Panc1 (cell line): ENCODE results near the gene RND1. TPM values are rescaled to one million over a fixed set of nuclear protein-coding genes. Genes with fewer than 3 reads are reported as not detected.

ENCODE experiments used
- ATAC-seq: fragments of 200-7000 bp; cut with Tn5 transposase; 2 replicates; pipeline ENCODE4 v1.9.1; 2020; ENCODE audit warnings: mild to moderate bottlenecking, moderate library complexity
- BruUV-seq: library from RNA; stranded (reverse); fragments of 400-500 nt; replicated peaks from 2 replicates; lab custom pipeline; 2021; lab: Mats Ljungman, UMichigan
- CTCF ChIA-PET: fragments of 300-600 bp; sonication (Branson Sonifier 250); formaldehyde crosslinking; loops from one replicate; lab custom pipeline; 2022; ENCODE audit warnings: antibody characterized with exemption; lab: Charles Lee
- POLR2A ChIA-PET: fragments of 300-600 bp; sonication (Branson Sonifier 250); formaldehyde crosslinking; loops from one replicate; lab custom pipeline; 2022; ENCODE audit warnings: antibody characterized with exemption; lab: Charles Lee
- DNase-seq: peaks from one replicate; pipeline ENCODE4 v3.0.0-alpha.2; 2010; ENCODE audit warnings: low read depth, low spot score
- H3K27ac ChIP-seq: 2 replicates; pipeline ENCODE4 v1.5.1; 2011; ENCODE audit warnings: mild to moderate bottlenecking, low read length, inconsistent platforms
- H3K27me3 ChIP-seq: fragments of 200-500 bp; sonication (Bioruptor generic); 2 replicates; pipeline ENCODE4 v1.6.0; 2014; ENCODE audit warnings: low read length, inconsistent platforms; ENCODE audit not compliant: control insufficient read depth, insufficient read depth
- H3K36me3 ChIP-seq: fragments of 200-500 bp; sonication (Bioruptor generic); 2 replicates; pipeline ENCODE4 v1.5.1; 2014; ENCODE audit warnings: inconsistent platforms, mild to moderate bottlenecking, low read length, moderate library complexity; ENCODE audit not compliant: control insufficient read depth, insufficient read depth
- H3K4me1 ChIP-seq: 2 replicates; pipeline ENCODE4 v1.5.1; 2011; ENCODE audit warnings: inconsistent platforms, mild to moderate bottlenecking, low read length, moderate library complexity; ENCODE audit not compliant: control insufficient read depth, insufficient read depth
- H3K4me3 ChIP-seq, 2 experiments: 2 replicates each; pipeline ENCODE4 v1.5.1; 2011 to 2012; ENCODE audit warnings: low read depth in 2 of 2, low read length in 2 of 2, mild to moderate bottlenecking in 2 of 2, inconsistent platforms in 1 of 2, moderate library complexity in 1 of 2
- H3K9me3 ChIP-seq: fragments of 200-500 bp; sonication (Bioruptor generic); 2 replicates; pipeline ENCODE4 v1.5.1; 2014; ENCODE audit warnings: low read depth, mild to moderate bottlenecking, inconsistent platforms, low read length, moderate library complexity; ENCODE audit not compliant: control insufficient read depth, insufficient read depth
- POLR2AphosphoS5 ChIP-seq: IDR thresholded peaks from 2 replicates; pipeline ENCODE4 v1.6.1; 2012; ENCODE audit warnings: mild to moderate bottlenecking, low read depth, low read length, moderate library complexity
- SIN3A ChIP-seq: IDR thresholded peaks from 2 replicates; pipeline ENCODE4 v1.6.1; 2012; ENCODE audit warnings: low read depth, mild to moderate bottlenecking, low read length, moderate library complexity, borderline replicate concordance; ENCODE audit not compliant: insufficient read depth
- TCF7L2 ChIP-seq: IDR thresholded peaks from 2 replicates; pipeline ENCODE4 v1.6.1; 2011; ENCODE audit warnings: mild to moderate bottlenecking, low read depth, low read length, inconsistent platforms
- in situ Hi-C: cut with HindIII; loops from 2 replicates; pipeline ENCODE4 v1.10.0; 2016; ENCODE audit warnings: low sequenced_read_pairs, low pct_unique_long_range_greater_than_20kb
- intact Hi-C: fragments of 100-400 bp; cut with micrococcal nuclease; formaldehyde crosslinking; loops from one replicate; pipeline ENCODE4 v1.10.0; 2022; ENCODE audit not compliant: unreplicated experiment
- total RNA-seq: library from RNA; stranded (reverse); gene quantifications from one replicate; pipeline ENCODE4 v1.2.1, GENCODE V29; 2021; ENCODE audit not compliant: unreplicated experiment
- TF ChIP-seq, protein P1 (sequence below), 2 experiments: IDR thresholded peaks; 2 replicates each; pipeline ENCODE4 v1.6.1; 2011 to 2012; ENCODE audit warnings: low read depth in 2 of 2, control low read depth in 1 of 2, low read length in 1 of 2, mild to moderate bottlenecking in 1 of 2, moderate library complexity in 1 of 2; ENCODE audit not compliant: insufficient read depth in 1 of 2
- TF ChIP-seq, protein P2 (sequence below): fragments of 450-650 bp; IDR thresholded peaks from 2 replicates; pipeline ENCODE4 v1.5.1; 2017; ENCODE audit warnings: mild to moderate bottlenecking

Gene RND1
- total RNA-seq, 1 experiment from 2014 or later = 0.44 TPM

DNA sequence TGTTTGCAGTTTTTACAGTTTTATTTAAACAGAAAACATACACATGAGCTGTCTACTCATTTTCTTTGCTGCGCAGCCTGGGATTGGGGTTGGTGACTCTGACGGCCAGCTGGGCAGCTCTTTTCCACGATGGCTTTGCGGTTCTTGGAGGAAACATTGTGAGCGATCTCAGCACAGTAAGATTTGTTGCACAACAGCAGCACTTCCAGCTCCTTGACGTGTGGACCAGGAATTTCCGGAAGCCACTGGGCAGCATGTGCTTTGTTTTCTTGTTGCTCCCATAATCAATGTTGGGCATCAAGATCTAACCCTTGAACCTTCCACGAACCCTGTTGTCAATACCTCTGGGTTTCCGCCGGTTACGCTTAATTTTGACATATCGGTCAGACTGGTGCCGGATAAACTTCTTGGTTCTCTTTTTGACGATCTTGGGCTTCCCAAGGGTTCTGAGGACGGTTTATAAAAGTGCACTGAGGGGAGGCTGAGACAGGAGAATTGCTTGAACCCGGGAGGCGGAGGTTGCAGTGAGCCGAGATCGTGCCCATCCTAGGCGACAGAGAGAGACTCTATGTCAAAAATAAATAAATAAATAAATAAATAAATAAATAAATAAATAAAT, 37.8 kb upstream of the RND1 start:
- ChIA-PET CTCF (interaction anchor here (0.7 to 1.1 kb wide), 2 partner anchors 9 to 13 kb away, joined by 3 to 4 read pairs; no protein-coding TSS in a partner anchor), POLR2A (no interaction called here)
- Histone ChIP-seq H3K4me3 (peak overlapping the region; percentile 44 to 68), H3K27me3 (no peaks in the 10 kb centered on the region), H3K27ac (no peak overlapping the region), H3K9me3 (no peaks in the 10 kb centered on the region), H3K36me3 (no peaks in the 10 kb centered on the region), H3K4me1 (no peaks in the 10 kb centered on the region)
- DNase-seq (no peak), ATAC-seq (peak; percentile 9; the same call in 1 of the 2 replicates)
- in situ Hi-C loops (no loop called here), intact Hi-C loops (no loop called here)
- BruUV-seq = no TSS peak
- TF ChIP-seq, protein P1, sequence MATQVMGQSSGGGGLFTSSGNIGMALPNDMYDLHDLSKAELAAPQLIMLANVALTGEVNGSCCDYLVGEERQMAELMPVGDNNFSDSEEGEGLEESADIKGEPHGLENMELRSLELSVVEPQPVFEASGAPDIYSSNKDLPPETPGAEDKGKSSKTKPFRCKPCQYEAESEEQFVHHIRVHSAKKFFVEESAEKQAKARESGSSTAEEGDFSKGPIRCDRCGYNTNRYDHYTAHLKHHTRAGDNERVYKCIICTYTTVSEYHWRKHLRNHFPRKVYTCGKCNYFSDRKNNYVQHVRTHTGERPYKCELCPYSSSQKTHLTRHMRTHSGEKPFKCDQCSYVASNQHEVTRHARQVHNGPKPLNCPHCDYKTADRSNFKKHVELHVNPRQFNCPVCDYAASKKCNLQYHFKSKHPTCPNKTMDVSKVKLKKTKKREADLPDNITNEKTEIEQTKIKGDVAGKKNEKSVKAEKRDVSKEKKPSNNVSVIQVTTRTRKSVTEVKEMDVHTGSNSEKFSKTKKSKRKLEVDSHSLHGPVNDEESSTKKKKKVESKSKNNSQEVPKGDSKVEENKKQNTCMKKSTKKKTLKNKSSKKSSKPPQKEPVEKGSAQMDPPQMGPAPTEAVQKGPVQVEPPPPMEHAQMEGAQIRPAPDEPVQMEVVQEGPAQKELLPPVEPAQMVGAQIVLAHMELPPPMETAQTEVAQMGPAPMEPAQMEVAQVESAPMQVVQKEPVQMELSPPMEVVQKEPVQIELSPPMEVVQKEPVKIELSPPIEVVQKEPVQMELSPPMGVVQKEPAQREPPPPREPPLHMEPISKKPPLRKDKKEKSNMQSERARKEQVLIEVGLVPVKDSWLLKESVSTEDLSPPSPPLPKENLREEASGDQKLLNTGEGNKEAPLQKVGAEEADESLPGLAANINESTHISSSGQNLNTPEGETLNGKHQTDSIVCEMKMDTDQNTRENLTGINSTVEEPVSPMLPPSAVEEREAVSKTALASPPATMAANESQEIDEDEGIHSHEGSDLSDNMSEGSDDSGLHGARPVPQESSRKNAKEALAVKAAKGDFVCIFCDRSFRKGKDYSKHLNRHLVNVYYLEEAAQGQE (IDR thresholded peaks at IDR 0.05; ENCODE audit: insufficient read depth in 1 of 2, low read depth in 2 of 2, low read length in 1 of 2) = no peak
- TF ChIP-seq TCF7L2 (no peak), SIN3A (no peak), POLR2AphosphoS5 (no peak)
- TF ChIP-seq, protein P2, sequence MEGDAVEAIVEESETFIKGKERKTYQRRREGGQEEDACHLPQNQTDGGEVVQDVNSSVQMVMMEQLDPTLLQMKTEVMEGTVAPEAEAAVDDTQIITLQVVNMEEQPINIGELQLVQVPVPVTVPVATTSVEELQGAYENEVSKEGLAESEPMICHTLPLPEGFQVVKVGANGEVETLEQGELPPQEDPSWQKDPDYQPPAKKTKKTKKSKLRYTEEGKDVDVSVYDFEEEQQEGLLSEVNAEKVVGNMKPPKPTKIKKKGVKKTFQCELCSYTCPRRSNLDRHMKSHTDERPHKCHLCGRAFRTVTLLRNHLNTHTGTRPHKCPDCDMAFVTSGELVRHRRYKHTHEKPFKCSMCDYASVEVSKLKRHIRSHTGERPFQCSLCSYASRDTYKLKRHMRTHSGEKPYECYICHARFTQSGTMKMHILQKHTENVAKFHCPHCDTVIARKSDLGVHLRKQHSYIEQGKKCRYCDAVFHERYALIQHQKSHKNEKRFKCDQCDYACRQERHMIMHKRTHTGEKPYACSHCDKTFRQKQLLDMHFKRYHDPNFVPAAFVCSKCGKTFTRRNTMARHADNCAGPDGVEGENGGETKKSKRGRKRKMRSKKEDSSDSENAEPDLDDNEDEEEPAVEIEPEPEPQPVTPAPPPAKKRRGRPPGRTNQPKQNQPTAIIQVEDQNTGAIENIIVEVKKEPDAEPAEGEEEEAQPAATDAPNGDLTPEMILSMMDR = no peak

DNA sequence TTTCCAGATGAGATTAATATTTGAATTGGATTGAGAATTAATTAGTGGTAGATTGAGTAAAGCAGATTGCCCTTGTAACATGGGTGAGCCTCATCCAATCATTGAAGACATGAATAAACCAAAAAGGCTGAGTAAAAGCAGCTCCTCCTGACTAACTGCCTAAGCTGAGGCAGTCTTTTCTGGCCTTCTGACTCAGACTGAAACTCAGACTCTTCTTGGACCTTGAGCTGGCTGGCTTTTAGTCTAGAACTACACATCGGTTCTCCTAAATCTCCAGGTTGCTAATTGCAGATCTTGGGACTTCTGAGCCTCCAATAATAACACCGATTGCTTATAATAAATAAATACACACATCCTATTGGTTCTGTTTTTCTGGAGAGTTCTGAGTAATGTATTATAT, 35.6 kb upstream of the RND1 start:
- DNase-seq (no peak), ATAC-seq (no peak)
- H3K4me1 ChIP-seq = no peaks in the 10 kb centered on the region
- no peaks in the 10 kb centered on the region for H3K9me3 ChIP-seq
- TF ChIP-seq, protein P1 (IDR thresholded peaks at IDR 0.05; ENCODE audit: insufficient read depth in 1 of 2, low read depth in 2 of 2, low read length in 1 of 2) = no peak
- TF ChIP-seq POLR2AphosphoS5 = no peak
- TF ChIP-seq, protein P2 = no peak
- intact Hi-C loops = no loop called here
- ChIA-PET POLR2A (interaction anchor here (0.7 kb wide), 1 partner anchor 11 kb away, joined by 5 read pairs; no protein-coding TSS in a partner anchor), CTCF (no interaction called here)
- H3K27ac ChIP-seq = no peak overlapping the region
- H3K36me3 ChIP-seq = no peaks in the 10 kb centered on the region
- in situ Hi-C loops = no loop called here
- no peak overlapping the region for H3K4me3 ChIP-seq
- no TSS peak for BruUV-seq
- no peaks in the 10 kb centered on the region for H3K27me3 ChIP-seq
